ENCODE data around the gene ATXN10.

Gene ATXN10

DNA sequence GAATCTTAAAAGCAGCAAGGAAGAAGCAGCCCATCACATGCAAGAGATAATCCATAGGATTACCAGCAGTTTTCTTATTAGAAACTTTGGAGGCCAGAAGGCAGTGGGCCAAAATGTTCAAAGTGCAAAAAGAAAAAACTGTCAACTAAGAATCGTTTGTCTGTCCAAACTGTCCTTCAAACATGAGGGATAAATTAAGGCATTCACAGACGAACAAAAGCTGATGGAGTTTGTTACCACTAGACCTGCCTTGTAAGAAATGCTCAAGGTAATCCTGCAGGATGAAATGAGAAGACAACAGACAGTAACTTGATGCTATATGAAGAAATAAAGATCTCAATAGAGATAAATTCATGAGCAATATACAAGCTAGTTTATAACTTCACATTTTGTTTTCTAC, 154.9 kb downstream of the ATXN10 start:
- no peak for DNase-seq (ENCODE audit: low read depth)

DNA sequence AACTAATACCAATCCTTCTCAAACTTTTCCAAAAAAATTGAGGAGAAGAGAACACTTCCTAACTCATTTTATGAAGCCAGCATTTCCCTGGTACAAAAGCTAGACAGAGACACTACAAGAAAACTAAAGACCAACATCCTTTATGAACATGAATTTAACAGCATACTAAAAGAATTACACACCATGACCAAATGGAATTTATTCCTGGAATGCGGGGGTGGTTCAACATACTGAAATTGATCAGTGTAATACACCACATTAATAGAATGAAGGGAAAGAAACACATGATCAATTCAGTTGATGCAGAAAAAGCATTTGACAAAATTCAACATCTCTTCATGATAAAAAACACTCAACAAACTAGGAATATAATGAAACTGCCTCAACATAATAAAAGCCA, 157.2 kb downstream of the ATXN10 start:
- no peak for DNase-seq (ENCODE audit: low read depth)

DNA sequence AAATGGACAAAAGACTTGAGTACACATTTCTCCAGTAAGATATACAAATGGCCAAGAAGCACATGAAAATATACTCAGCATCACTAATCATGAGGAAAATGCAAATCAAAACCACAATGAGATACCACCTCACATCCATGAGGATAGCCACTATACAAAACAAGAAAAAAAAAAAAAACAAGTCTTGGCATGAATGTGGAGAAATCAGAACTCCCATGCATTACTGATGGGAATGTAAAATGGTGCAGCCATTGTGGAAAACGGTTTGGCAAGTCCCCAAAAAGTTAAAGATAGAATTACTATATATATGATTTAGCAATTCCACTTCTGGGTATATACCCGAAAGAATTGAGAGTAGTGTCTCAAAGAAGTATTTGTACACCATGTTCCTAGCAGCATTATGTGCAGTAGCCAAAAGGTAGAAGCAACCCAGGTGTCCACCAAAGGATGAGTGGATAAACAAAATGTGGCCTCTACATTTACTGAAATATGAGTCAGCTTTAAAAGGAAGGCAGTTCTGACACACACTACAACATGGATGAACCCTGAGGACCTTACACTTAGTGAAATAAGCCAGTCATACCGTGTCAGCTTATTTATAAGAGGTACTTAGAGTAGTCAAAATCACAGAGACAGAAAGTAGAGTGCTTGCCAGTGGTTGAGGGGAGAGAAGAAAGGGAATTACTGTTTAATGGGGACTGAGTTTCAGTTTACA, 159.1 kb downstream of the ATXN10 start:
- peak; percentile 13 for DNase-seq (ENCODE audit: low read depth)

DNA sequence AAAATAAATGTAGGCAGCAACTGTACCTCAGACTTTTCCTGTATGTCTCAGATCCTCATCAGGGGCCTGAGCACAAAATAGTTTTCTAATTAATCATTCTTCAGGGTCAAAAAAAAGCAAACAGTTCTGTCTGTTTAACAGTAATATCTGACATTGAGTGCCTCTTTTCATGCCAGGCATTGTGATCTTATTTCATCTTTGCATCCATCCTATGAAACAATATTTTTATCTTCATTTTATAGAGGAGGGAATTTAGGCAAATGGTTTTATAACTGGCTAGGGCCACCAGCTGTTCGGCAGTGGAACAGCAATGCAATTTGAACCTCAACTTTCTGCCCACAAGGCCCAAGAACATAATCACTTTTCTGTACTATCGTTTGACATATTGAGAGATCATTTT, 159.8 kb downstream of the ATXN10 start:
- peak; percentile 11 for DNase-seq (ENCODE audit: low read depth)

DNA sequence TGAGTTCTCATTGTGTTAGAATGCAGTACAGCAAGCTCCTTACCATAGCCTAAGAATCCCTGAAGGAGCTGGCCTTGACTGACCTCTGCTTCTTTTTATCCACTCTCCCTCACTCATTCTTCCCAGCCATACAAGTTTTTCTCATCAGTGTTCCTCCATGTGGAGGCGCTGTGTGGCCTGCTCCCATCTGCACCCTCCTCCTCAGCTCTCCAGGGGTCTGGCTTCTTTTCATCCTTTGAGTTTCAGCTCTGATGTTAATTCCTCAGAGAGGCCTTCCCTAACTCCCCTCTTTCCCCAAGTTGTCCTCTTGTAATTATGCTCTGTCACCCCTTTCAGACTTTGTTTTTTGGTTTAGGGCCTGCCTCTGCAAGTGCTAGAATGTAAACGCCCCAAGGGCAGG, 160.5 kb downstream of the ATXN10 start:
- DNase-seq (ENCODE audit: low read depth), result no peak

DNA sequence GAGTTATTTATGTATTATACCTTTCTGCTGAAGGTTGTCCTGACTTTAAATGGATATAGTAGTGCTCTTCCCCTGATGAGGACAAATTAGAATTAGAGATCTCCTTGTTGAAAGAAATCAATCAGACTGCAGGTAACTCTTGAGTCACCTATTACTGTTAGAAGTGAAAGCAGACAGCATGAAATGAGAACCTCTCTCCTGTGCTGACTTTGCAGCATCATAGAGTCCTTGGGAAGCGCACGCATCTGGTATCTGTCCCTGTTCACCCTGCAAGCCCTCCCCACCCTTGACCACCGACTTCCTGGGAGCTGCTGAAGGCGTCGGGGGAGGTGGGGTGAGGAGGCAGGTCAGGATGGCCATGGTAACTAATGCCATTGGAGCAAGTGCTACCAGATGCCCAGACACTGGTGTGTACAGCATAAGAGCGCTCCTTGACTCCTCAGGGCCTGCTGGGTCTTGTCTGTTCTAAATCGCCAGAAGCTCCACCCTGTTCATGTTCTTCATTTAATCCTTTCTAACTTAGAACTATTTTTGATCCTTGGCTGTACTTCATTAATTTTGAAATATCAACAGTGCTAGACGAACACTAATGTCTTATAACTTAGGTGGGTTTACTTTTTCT, 161.4 kb downstream of the ATXN10 start:
- no peak for DNase-seq (ENCODE audit: low read depth)

DNA sequence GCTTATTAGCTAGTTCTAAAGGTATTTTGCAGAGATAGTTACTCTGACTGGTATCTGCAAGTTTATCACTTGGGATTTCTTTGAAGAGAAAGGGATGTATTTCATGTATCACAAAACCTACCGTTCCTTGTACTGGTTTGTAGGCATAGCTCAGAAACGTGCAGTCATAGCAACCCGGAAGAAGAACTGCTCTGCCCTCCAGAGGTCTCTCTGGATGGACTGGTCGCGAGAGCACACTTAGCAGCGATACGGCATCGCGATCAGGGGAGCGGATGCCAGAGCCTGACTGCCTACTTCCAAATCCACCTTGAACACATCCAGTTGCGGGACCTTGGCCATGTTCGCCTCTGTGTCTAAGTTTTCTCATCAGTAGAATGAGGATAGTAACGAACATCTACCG, 162.0 kb downstream of the ATXN10 start:
- no peak for DNase-seq (ENCODE audit: low read depth)

DNA sequence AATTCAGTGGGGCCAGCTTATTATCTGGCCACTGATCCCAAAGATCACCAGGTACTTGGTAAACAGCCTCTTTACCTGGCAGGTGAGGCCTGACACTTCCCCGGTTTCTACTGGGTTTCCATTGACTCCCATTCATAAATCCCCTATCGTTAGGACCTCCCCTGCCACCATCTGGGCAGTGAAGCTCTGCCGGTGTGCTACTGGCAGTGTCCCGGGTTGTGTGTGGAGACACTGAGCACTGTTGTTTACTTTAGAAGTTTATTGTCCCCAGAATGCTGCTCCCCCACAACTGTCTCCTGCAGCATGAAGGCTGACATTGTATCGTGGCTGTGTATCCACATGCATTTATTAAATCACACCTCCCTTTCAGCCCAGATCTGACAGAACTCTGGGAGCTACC, 162.6 kb downstream of the ATXN10 start:
- no peak for DNase-seq (ENCODE audit: low read depth)

DNA sequence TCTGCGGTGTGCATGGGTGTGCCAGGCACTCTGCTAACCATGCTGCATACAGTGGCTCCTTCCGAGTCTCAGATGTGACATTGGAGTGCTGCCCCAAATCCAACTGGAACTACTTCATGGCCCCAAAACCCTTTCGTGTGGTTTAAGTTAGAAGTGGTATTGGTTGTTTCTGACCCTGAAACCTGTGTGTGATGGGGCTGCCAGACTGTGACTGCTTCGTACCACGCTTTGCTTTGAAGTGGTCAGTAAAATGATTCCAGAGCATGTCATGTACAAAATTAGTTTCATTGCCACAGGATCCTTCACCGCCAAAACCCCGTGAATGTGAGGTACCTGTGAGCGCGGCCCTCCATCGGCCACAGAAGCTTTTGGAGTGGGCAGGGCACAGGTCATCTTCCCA, 163.2 kb downstream of the ATXN10 start:
- no peak for DNase-seq (ENCODE audit: low read depth)

DNA sequence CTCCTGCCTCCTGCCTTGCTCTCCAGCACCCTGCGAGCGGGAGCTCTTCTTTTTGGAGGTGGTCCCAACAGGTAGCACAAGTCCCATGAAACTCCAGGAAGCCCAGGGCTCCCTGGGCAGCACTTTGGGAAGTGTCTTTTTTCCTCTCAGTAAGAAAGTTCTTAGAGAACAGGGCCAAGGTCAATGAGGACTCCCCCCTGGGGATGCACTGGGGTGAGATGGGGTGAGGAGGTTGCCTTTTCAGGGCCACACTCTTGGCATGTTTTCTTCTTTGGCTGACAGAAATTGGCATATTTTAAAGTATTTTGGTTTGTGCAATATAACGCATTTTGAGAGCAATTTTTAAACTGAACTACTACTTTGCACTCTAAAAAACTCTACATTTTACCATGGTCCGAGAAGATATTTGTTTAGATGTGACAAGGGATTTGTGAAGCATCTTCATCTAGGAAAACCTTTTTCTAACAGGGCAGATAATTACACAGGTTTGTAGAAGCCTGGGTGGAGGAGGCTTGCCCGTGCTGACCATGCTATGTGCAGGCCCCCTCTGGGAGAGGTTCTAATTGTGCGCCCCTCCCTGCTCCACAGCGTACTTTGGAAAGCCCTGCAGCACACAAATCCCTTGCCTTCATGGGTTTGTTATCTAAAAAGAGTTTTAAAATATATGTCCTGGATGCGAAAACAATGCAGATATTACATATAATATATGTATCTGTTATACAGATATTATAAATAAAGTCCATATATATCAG, 165.0 kb downstream of the ATXN10 start:
- DNase-seq (ENCODE audit: low read depth), result no peak

DNA sequence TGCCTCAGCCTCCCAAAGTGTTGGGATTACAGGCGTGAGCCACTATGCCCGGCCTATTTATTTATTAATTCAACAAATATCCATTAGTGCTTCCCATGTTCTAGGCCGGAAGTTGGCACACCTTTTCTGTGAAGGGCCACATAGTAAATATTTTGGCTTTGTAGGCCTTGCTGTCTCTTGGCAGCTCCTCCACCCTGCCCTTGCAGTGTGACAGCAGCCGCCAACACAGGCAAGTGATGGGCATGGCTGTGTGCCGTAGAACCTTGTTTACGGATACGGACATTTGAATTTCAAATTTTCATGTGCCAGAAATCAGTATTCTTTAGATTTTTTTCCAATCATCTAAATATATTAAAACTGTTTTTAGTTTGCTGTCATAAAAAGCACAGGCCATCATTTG, 165.9 kb downstream of the ATXN10 start:
- no peak for DNase-seq (ENCODE audit: low read depth)

DNA sequence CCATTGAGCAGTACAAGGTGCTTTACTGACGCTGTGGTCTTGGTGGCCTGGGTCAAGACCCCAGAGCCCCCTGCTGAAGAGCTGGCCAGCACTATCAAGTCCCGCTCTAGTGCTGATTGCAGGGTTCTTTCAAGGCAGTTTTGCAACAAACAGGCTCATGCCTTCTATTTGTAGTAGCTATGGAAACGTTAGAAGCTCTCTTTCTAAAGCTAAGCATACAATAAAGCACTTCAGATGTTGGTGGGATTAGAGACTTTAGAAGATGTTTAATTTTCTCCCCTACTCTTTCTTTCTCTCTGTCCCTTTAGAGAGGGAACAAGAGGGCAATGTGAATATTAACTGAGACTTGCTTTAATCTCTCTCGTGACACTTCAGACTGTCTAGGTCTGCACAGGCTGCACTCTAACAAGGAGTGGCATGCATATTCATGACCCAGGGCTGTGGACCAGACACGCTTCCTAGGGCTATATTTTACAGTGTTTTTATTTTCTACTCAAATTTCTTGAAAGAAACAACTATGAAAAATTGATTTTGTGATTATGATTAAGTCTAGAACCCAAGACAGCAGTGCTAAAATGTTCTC, 166.8 kb downstream of the ATXN10 start:
- no peak for DNase-seq (ENCODE audit: low read depth)

DNA sequence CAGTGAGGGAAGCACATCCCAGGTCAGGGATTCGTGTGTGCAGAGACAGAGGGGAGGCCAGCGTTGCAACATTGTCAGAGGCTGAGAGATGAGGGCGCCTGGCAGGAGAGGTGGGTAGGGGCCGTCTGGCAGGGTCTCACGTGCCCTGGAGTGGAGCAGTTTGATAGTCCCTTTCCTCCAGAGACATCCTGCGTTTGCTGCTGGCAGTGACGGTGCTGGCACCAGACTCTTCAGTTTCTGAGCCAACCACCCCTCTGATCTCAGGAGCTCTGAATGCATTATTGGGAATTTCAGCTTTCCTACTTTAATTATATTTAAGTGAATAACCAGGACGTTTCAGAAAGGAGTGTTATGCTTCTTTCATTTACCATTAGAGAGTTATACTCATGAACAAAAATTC, 168.8 kb downstream of the ATXN10 start:
- DNase-seq (ENCODE audit: low read depth), result no peak

DNA sequence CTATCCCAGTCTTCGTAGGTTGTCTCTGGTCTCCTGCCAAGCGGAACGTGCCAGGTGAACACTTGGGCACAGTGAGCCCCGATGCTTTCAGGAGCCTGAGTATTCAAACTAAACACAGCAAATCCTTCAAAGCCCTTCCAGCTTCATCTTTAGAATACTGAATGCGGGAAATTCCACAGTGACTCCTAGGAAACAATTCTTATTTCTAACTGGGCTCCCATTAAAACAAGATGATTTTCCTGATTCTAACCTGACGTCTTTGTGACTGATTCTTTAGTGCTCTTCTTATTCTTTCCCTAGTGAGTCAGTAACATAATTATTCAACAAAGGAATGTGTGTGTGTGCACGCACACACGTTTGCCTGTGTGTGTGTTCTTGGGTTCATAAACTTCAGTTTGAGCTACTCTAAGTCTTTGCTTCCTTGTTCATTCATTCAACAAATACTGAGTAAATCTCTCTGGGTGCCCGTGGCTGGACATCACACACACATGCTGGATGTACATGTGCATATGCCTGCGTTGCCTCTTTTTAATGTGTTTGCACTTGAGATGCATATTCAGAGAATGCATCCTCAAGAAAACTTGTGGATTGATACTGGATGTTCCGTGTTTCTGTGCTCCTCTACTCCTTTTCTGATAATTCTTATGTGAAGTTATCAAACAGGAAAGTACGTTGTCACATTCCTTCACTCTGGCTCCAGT, 170.8 kb downstream of the ATXN10 start:
- no peak for DNase-seq (ENCODE audit: low read depth)

DNA sequence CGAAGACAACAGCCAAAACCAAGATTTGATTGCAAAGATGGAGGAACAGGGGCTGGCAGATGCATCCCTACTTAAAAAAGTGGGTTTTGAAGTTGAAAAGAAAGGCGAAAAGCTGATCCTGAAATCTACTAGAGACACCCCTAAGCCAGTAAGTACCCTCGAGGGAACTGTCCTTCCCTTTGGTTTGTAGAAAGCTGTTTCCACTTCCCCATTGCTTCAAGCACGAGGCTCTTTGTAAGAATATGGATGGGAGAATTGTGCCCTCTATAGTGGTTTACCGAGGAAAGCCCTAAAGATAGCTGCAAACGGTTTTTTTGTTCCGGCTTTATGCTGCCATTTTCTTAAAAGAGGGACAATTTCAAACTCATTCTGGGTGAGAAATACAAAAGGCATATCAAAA, 171.4 kb downstream of the ATXN10 start:
- DNase-seq (ENCODE audit: low read depth), result no peak

DNA sequence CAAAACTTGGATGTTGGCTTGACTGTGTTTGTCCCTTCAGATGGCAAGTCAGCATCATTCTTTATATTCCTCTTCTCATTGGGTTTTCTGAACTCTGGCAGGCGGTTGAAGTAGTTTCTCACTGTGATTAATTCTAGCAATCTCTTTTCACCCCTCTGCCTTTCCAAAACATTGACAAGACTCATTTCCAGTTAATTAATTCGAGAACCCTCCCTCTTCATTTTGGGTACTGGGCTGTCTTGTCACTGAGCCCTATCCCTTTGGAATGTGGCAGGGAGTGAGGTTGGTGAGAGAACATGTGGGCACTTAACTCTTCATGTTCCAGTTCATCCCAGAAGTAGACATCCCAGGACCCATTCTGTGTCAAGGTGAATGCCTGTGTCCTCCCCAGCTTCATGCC, 172.4 kb downstream of the ATXN10 start:
- no peak for DNase-seq (ENCODE audit: low read depth)

DNA sequence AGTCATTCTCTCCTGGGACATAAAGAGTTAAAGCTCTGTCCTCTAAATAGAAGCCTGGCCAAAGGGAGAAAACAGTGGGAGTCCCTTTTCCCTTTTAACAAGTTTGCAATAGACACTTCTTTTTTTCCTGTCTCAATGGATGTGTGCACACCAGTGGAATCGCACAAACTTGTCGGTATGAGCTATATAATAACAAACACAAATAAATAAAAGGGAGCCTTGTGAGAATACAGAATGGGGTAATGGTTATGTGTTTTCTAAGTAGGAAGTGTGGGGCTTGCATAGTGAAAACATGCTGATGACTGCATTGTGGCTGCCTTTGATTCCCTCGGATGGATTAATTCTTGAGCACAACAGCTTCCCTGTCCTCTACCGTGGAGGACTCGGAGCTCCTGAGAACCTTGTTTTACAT, 173.4 kb downstream of the ATXN10 start:
- no peak for DNase-seq (ENCODE audit: low read depth)

DNA sequence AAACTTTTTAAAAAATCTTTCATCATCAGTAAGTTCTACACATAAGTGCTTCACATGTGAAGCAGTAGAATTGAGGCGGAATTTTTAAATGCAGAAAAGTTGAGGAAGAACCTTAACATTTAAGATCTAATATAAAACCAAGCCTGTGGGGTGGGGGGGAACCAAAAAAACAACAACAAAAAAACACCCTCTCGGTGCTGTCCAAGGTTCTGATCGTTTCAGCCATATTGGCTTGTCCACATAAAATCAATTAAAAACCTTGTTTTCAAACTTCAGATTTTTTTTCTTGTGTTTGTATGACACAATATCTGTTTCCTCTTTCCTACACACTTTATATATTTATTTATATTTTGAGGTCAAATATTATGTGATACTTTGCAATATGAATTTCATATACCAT, 175.3 kb downstream of the ATXN10 start:
- DNase-seq (ENCODE audit: low read depth), result no peak

DNA sequence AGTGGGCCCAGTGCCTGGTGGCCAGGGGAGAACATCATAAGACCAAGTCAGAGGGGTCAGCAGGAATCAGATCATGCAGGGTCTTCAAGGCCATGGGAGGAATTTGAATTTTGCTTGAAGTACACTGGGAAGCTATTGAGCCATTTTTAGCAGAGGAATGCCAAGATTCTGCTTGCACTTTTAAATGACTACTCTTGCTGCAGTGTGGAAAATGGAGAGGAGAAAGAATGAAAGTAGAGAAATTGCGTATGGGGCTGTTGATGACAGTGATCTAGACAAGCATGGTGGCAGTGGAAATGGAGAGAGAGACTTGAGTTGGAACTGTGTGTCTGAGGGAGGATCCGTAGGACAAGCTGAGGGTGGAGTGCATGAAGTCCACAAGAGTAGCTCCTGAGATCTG, 177.3 kb downstream of the ATXN10 start:
- DNase-seq (ENCODE audit: low read depth), result no peak

DNA sequence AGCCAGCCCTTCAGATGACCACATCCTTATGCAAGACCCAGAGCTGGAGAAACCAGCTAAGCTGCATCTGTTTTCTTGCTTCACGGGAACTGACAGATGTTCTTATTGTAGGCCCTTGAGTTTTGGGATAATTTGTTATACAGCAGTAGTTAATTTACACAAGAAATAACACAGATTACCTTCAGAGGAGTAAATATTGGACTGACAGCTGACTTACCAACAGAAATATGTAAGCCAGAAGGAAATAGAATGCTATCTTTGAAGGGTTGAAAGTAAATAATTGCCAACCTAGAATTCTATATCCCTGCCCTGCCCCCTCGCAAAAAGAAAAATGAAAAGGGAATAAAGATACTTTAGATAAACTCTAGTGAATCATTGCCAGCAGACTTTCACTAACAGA, 181.2 kb downstream of the ATXN10 start:
- no peak for DNase-seq (ENCODE audit: low read depth)

DNA sequence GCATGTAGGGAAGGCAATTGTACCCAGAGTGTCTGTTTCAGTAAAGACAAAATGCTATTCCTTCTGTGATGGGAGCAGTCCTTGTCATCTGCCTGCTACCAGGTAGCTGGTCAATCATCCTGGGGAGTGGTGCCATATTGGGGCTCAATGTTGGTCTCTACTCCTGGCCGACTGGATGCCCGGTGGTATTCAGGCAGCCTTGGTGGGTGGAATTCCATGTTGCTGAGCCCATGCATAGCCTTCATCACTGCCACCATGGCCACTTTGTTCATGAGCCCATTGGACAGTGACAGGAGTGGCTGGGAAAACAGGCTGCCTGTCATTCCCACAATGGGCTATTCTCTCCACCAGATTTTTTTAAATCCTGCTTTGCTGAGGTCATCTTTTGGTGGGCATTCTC, 184.3 kb downstream of the ATXN10 start:
- no peak for DNase-seq (ENCODE audit: low read depth)

DNA sequence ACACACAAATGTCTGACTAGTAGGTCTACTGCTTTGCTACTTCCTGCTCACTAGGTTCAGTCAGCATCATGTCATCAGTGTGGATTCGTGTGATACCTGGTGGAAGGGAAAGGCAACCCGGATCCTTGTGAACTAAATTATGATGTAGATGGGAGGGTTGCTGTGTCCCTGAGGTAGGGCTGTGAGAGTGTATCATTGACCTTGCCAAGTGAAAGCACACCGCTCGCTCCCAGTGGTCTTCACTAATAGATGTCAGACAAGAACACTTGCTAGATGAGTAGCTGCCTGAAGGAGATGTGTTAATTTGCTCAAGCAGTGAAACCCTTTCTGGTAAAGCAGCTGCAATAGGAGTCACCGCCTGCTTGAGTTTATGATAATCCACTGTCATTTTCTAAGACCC, 185.9 kb downstream of the ATXN10 start:
- no peak for DNase-seq (ENCODE audit: low read depth)
